ENCODE measurements around the gene EZR.

The EZR gene

GRCh38 chr6:158765499-158766068, 53.6 kb downstream of the EZR start:
- no peak for DNase-seq (ENCODE audit: low read depth)

GRCh38 chr6:158764926-158765325, 54.2 kb downstream of the EZR start:
- H3K4me3 ChIP-seq (ENCODE audit: low read length) = no peak overlapping the region
- no peak for TF ChIP-seq CTCF (IDR thresholded peaks at IDR 0.05; ENCODE audit: insufficient read depth, low read depth, low read length, missing control alignments)
- no peak for DNase-seq (ENCODE audit: low read depth)

More at GRCh38 chr6:158765499-158766068, 53.6 kb downstream of the EZR start:
- no peak for TF ChIP-seq CTCF (IDR thresholded peaks at IDR 0.05; ENCODE audit: insufficient read depth, low read depth, low read length, missing control alignments)
- no peak overlapping the region for H3K4me3 ChIP-seq (ENCODE audit: low read length)

- no peak overlapping the region for H3K4me3 ChIP-seq (ENCODE audit: low read length)
- TF ChIP-seq CTCF (IDR thresholded peaks at IDR 0.05; ENCODE audit: insufficient read depth, low read depth, low read length, missing control alignments) = no peak
- DNase-seq (ENCODE audit: low read depth) = no peak
Measured at GRCh38 chr6:158764183-158764849, 54.9 kb downstream of the EZR start.

GRCh38 chr6:158763434-158764182, 55.6 kb downstream of the EZR start:
- TF ChIP-seq CTCF (IDR thresholded peaks at IDR 0.05; ENCODE audit: insufficient read depth, low read depth, low read length, missing control alignments) = no peak
- DNase-seq (ENCODE audit: low read depth) = peak; percentile 21
- H3K4me3 ChIP-seq (ENCODE audit: low read length) = no peak overlapping the region

GRCh38 chr6:158762787-158763433, 56.3 kb downstream of the EZR start:
- TF ChIP-seq CTCF (IDR thresholded peaks at IDR 0.05; ENCODE audit: insufficient read depth, low read depth, low read length, missing control alignments) = no peak
- DNase-seq (ENCODE audit: low read depth) = peak; percentile 31
- no peak overlapping the region for H3K4me3 ChIP-seq (ENCODE audit: low read length)

- DNase-seq (ENCODE audit: low read depth) = peak; percentile 8
- no peak for TF ChIP-seq CTCF (IDR thresholded peaks at IDR 0.05; ENCODE audit: insufficient read depth, low read depth, low read length, missing control alignments)
- no peak overlapping the region for H3K4me3 ChIP-seq (ENCODE audit: low read length)
Measured at GRCh38 chr6:158761746-158762145, 57.4 kb downstream of the EZR start.

Data from epithelial cell of esophagus (primary cell).